HG03571 (cell line): ENCODE results near the gene KIF17.

Experiments
- ATAC-seq: cut with Tn5 transposase; IDR thresholded peaks from one replicate; pipeline ENCODE4 v1.9.1; 2021; ENCODE audit not compliant: unreplicated experiment

Gene KIF17

DNA sequence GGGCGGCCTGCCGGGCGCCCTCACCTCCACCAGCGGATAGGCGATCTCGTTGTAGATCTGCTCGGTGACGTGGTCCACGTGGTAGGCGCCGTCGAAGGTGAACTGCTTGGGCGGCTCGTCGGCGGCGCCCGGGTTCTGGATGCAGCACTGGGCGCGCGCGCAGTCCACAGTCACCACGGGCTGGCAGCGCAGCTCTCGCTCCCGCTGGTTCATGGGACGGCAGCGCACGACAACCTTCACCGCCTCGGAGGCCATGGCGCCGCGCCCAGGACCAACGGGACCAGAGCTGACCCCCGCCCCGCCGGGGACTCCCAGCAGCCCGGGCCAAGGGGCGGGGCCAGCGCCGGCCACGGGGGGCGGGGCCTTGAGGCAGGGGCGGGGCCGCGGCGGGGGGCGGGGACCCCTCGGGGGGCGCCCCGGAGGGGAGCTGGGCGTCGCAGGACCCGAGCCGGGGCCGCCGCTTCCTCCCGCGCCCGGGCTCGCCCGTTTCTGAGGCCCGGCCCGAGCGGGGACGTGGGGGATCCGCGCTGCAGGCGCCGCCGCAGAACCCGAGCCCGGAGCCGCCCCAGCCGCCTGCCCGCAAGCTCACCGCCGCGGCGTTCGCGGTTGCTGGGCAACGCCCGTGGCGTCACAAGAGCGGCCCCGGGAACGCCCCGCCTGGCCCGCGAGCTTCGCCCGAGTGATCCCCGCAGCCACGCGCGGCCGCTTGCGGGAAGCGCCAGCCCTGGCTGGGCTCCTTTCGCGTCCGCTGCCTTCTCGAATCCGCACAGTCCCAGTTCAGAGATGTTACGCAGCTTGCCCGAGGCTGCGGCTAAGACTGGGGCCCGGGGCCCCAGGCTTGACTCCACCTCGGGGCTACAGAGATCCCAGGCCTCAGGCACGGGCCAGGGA is at the start of gene KIF17:
Gene KIF17 (minus strand): TSS at position 556 of the 891 bp plus-strand sequence. CDS start 301 bp downstream, at position 255.
- no peak for ATAC-seq

DNA sequence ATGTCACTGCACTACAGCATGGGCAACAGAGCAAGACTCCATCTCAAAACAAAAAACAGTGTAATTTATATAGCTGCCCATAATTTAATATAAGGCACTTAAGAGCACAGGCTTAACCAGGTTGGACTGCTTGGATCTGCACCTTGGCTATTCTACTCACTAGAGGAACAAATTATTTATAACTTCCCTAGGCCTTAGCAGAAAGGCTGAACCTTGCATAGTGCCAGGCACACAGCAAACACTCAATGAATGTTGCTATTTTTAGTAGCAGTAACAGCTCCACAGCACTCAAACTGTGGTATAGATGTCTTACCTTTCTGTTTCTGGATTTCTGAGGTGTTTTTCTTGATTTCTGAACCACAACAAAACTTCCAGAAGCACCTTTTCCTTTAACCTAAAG is 49.5 kb upstream of the KIF17 start:
- no peak for ATAC-seq

DNA sequence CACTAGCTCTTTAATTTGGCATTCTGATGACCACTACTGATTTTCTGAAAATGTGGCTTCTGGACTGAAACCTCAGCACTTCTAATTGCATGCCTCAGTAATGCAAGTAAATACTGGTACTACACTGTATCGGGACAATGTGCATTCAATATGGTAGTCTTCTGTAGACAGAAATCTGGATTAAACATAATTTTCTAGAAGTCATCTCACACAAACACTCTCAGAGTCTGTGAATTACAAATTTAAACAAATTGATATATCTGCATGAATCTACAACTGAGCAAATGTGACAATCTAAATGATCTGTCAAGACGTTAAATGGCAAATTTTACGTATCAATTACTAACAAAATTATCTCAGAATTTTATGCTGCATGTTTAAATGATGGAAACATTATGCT is 45.6 kb upstream of the KIF17 start:
- no peak for ATAC-seq

- no peak for ATAC-seq
Measured at GRCh38 chr1:20760322-20760721, 42.5 kb upstream of the KIF17 start.

DNA sequence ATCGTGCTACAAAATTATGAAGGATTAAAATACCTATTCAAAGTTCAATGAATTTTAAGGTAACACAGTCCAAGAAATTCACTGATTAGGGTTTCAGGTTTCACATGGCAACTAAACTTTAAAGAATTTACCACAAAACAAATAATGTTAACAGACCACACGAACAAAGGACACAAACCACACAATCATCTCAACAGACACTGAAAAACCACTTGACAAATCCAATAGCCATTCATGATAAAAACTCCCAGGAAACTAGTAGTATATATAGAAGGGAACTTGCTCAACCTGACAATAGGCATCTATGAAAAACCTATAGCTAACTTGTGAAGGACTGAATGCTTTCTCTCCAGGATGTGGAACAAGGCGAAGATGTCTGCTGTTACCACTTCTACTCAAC is 35.8 kb upstream of the KIF17 start:
- no peak for ATAC-seq

- no peak for ATAC-seq
Measured at GRCh38 chr1:20751462-20751990, 33.7 kb upstream of the KIF17 start.

- ATAC-seq = no peak
Measured at GRCh38 chr1:20742671-20743070, 24.9 kb upstream of the KIF17 start.

GRCh38 chr1:20740781-20741180 is 23.0 kb upstream of the KIF17 start:
- no peak for ATAC-seq

DNA sequence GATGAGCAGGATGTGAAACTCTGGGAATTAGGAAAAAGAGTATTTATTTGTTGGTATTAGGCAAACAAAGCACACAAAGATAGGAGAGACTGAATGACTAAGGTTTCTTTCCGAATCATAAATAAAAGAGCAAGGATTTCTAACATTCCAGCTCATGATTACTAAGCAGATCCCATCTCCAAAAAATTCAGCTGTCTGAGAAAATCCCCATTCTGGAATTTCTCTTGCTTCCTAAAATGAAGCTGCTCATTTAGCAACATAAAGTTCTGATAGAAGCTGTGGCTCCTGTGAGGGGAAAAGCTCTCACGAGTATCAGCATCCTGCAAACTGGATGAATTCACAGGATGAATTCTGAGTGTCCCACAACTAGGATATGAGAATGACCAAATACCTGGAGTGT is 21.4 kb upstream of the KIF17 start:
- no peak for ATAC-seq

DNA sequence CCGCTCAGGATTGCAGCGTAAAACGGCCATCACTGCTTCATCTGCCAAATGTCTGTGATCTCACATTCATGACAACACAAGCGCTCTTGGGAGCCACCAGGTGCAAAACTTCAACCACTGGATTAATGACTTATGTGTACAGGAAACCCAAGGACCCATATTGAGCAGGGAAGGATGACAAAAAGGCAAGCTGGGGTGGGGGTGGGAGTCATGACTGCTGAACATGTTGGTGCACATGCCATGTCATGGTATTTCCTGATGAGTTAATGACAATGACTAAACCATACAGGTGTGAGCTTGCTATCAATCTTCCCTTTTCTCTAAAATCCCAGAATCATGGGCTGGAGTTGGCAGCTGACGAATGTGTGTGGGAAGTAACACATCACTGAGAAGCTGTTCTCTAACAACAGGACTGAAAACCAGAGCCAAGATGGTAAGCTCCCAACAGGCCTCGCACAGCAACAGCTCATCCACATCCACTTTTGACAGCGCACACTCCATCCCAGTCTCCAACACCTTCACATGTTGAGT is 17.8 kb upstream of the KIF17 start:
- no peak for ATAC-seq

- ATAC-seq = peak; percentile 5
Measured at GRCh38 chr1:20733360-20733975, 15.7 kb upstream of the KIF17 start.

GRCh38 chr1:20732588-20733359 is 15.0 kb upstream of the KIF17 start, which contains the start of gene SH2D5:
Gene SH2D5, minus strand, starts transcription at chr1:20732703. Its CDS starts 4,659 bp downstream, at chr1:20728044.
- peak; percentile 55 for ATAC-seq

DNA sequence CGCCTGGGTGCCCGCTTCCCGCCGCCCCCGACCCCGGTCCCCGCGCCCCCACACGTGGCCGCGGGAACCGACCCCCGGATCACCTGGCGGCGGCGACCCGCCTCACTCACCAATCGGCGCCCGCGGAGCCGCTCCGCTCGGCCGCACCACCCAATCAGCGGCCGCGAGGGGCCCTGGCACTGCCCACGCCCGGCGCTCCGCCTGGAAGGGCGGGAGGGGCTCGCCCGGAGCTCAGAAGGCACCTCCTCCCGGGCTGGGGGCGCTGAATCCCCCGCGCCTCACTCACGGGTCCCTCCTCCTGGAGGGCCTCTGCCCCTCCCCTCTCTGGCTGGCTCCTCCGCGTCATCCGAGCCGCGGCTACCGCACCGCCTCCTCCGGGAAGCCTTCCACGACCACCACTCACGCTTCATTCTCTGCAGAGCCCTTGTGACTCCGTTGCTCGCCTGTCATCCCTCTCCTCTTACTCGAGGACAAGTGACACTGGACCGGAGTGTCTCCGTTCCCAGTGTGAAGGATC is 14.3 kb upstream of the KIF17 start:
- no peak for ATAC-seq

- ATAC-seq = no peak
Measured at GRCh38 chr1:20731057-20731991, 13.5 kb upstream of the KIF17 start.

DNA sequence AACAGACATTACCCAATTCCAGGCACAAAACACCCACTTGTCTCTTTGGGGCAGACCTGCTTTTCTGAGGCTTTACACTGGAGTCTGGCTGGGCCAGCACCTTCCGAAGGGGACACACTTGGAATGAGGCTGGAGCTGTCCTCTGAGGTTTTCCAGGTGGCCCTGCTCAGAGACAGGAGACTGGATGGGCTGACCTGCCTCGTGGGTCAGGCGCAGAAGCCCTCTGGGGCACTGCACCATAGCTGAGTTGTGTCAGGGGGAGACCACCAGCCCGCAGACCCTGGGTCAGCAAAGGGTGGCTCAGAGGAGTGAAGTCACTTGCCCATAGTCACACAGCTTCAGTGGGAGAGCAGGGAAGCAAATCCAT is 12.9 kb upstream of the KIF17 start:
- ATAC-seq = no peak

DNA sequence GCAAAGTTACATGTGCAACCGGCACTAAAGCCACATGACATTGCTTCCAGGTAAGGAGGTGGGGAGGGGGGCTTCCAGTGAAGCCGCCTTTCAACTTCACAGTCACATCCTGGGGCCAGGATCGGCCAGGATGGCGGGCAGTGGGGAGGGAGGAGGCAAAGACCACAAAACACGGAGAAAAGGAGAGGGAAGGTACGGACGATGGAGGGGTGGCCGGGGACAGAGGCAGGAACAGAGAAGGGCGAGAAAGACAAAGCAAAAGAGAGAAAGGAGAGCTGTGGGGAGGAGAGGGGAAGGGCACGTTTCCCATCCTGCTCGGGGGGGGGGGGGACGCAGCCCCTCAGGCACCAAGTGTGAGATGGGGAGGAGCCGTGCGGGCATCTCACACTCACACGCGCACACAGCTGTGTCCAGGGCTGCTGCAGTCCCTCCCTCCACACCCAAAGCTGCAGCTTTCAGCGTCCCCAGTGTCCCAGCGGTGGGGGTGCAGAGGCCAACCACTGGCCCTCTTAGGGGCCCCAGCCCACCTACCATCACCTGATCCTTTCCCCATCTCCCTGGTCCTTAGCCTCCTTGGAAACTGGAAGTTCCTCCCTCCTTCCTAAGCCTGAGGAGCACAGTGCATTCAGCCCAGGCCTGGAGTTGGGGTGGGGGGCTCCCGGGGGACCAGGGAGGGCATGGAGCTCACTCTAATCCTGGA is 12.3 kb upstream of the KIF17 start:
- ATAC-seq = no peak

DNA sequence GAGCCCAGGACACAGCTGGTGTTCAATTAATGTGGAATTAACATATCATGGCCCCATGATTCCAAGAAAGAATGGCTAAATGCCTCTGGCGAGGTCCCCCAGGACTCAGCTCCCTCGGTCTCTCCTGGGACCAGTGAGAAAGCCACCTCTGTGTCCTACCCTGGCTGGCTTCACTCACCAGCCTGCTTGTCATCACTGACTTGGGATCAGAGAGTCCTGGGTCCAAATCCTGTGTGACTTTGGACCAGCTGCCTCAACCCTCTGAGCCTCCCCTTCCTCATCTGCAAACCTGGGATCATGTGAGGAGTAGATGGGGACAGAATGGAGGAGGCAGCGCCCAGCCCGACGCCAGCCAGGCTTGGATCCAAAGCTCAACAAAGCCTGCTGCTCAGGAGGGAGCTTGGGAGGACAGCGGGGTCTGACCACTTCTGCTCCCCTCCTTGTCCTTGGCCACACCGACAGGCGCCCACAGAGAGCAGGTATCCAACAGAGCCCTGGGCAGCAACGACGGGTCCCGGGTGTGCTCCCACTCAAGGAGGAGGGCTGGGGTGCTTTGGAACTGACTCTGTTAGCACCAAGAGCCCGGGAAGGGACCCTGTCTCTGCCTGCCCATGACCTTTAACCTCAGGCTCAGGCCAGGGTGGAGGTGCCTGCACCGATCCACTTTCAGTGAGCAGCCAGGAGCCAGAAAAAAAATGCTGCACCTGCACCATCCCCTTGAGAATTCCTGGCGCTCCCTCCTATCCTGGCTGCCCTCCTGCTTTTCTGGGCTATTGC is 11.5 kb upstream of the KIF17 start:
- no peak for ATAC-seq

DNA sequence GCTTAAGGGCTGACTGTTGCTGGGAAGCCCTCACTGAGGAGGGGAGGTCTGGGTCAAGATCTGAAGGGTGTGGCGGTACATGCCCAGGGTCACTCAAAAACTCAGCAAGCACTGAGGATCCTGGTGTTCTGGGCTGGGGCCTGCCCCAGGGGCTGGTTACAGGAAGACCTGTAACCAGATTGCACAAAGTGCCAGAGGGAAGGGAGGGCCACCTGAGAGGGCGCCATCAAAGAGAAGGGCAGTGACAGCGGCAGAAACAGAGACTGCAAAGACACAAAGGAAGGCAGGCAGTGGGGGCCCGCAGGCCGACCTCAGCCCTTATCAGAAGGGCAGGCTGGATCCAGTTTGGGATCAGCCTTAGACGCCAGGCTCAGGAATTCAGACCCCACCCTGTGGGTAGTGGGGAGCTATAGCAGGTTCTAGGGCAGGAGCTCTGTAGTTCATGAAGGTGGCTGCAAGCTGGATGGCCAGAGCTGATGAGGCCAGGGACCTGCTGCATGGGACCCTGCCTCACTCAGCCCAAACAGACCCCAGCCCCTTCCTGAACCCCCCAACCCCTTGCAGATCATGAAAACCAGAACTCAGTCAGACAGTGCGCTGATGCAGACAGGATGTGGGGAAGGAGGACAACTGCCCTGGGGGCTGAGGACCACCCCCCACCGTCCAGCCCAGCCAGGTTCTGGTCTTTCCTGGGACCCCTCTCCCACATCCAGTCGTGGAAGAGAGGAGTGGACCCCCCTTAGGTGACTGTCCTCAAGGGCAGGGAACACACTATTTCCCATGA is 10.8 kb upstream of the KIF17 start:
- ATAC-seq = no peak
